Kidney (tissue), 14 donors: ENCODE measurements around the gene SOAT2. TPM values are rescaled to one million over a fixed set of nuclear protein-coding genes. Genes with fewer than 3 reads are reported as not detected.

Experiments used
- DNase-seq, 5 donors: peaks; one replicate each; pipeline ENCODE4 v3.0.0-alpha.2; 2013 to 2020
- FAIRE-seq: peaks from 2 replicates; lab custom pipeline; 2012; peaks lifted over from hg19 to GRCh38; lab: Jason Lieb, UNC
- H3K27ac ChIP-seq, 2 donors: one replicate each; pipeline ENCODE4 v1.7.0; 2013; ENCODE audit warnings: low read depth in 2 of 2, low read length in 2 of 2, inconsistent platforms in 1 of 2
- H3K27me3 ChIP-seq: one replicate; pipeline ENCODE4 v1.7.1; 2013; ENCODE audit warnings: low read length, inconsistent platforms; ENCODE audit not compliant: control insufficient read depth, insufficient read depth
- H3K36me3 ChIP-seq, 3 donors: one replicate each; pipeline versions ENCODE4 v1.7.0 to v1.7.1; 2013; ENCODE audit warnings: low read length in 3 of 3, control low read depth in 1 of 3, inconsistent platforms in 1 of 3; ENCODE audit not compliant: insufficient read depth in 3 of 3, control insufficient read depth in 2 of 3
- H3K4me1 ChIP-seq, 3 donors: one replicate each; pipeline versions ENCODE4 v1.7.0 to v1.7.1; 2013; ENCODE audit warnings: low read length in 3 of 3, inconsistent platforms in 1 of 3, low read depth in 1 of 3; ENCODE audit not compliant: control insufficient read depth in 2 of 3, insufficient read depth in 2 of 3
- H3K4me3 ChIP-seq, 3 donors: one replicate each; pipeline versions ENCODE4 v1.7.0 to v1.8.1; 2013; ENCODE audit warnings: low read length in 3 of 3, control low read depth in 1 of 3, inconsistent platforms in 1 of 3
- H3K9ac ChIP-seq, 3 donors: one replicate each; pipeline versions ENCODE4 v1.7.0 to v1.7.1; 2013; ENCODE audit warnings: low read length in 3 of 3, control low read depth in 1 of 3, inconsistent platforms in 1 of 3
- H3K9me3 ChIP-seq, 3 donors: one replicate each; pipeline versions ENCODE4 v1.7.0 to v1.7.1; 2013; ENCODE audit warnings: low read length in 3 of 3, control low read depth in 1 of 3, inconsistent platforms in 1 of 3; ENCODE audit not compliant: control insufficient read depth in 2 of 3, insufficient read depth in 1 of 3
- CTCF ChIP-seq: IDR thresholded peaks from 3 replicates; pipeline ENCODE4 v1.5.1; 2012; ENCODE audit warnings: mild to moderate bottlenecking, moderate library complexity, borderline replicate concordance; ENCODE audit not compliant: insufficient read depth; ENCODE audit errors: extremely low read depth
- intact Hi-C: fragments of 100-400 bp; cut with DNase I; formaldehyde crosslinking; loops from one replicate; pipeline ENCODE4 v1.11.1; 2022
- polyA plus RNA-seq: library from polyadenylated mRNA; stranded (reverse); fragments of 350-450 nt; fragmentation: Illumina TruSeq; extraction: RNeasy Lipid Tissue Mini Kit (QIAGEN cat#74804); gene quantifications from one replicate; pipeline ENCODE4 v1.2.3, GENCODE V29; 2014; ENCODE audit warnings: low read depth, low replicate concordance; ENCODE audit not compliant: insufficient read depth
- total RNA-seq: library from RNA; stranded (reverse); fragmentation: NEBNext Ultra II Directional; extraction: Animal tissue kit (Norgen Biotek cat#: 25700); gene quantifications from one replicate; pipeline ENCODE4 v1.2.1, GENCODE V29; 2021
- donor health status: control.
- donor health status: control.
- donor health status: control.
- donor health status: control.
- donor health status: control.
- donor health status: DM: yes; HTN: yes; CAD: no.
- donor health status: Normal renal cell carcinoma (clear cell type).

SOAT2 gene
- total and polyA plus RNA-seq, 2 donors from 2014 or later = 0.19 to 0.26 TPM

- peak in 1 of 5 donors; percentile 49 for DNase-seq
- no peak overlapping the region for H3K9ac ChIP-seq
- FAIRE-seq = no peak
- no peak overlapping the region for H3K4me3 ChIP-seq
- H3K27ac ChIP-seq = no peak overlapping the region
- no peak for TF ChIP-seq CTCF
- H3K4me1 ChIP-seq = no peaks in the 10 kb centered on the region
- H3K36me3 ChIP-seq = no peaks in the 10 kb centered on the region
- intact Hi-C loops = no loop called here
- no peaks in the 10 kb centered on the region for H3K9me3 ChIP-seq
- H3K27me3 ChIP-seq = no peaks in the 10 kb centered on the region
Measured at GRCh38 chr12:53115112-53115890, 12.0 kb downstream of the SOAT2 start.

- no peaks in the 10 kb centered on the region for H3K9me3 ChIP-seq
- DNase-seq (no peak), FAIRE-seq (no peak)
- no peak overlapping the region for H3K9ac ChIP-seq
- H3K27me3 ChIP-seq = no peaks in the 10 kb centered on the region
- no peak for TF ChIP-seq CTCF
- intact Hi-C loops = no loop called here
- H3K36me3 ChIP-seq = no peaks in the 10 kb centered on the region
- no peak overlapping the region for H3K4me3 ChIP-seq
- no peaks in the 10 kb centered on the region for H3K4me1 ChIP-seq
- H3K27ac ChIP-seq = no peak overlapping the region
Measured at GRCh38 chr12:53115891-53116648, 12.8 kb downstream of the SOAT2 start.

GRCh38 chr12:53118751-53119300 is 15.5 kb downstream of the SOAT2 start:
- H3K9me3 ChIP-seq = no peaks in the 10 kb centered on the region
- no peaks in the 10 kb centered on the region for H3K27me3 ChIP-seq
- H3K4me1 ChIP-seq = no peaks in the 10 kb centered on the region
- intact Hi-C loops = no loop called here
- no peak for FAIRE-seq
- TF ChIP-seq CTCF = no peak
- no peak for DNase-seq
- no peak overlapping the region for H3K9ac ChIP-seq
- H3K4me3 ChIP-seq = no peak overlapping the region
- no peaks in the 10 kb centered on the region for H3K36me3 ChIP-seq
- H3K27ac ChIP-seq = no peak overlapping the region
